K562 treated with DMSO at 1 percent for 4 hours (cell line): ENCODE measurements around the gene CCDC77. TPM values are rescaled to one million over a fixed set of nuclear protein-coding genes. Genes with fewer than 3 reads are reported as not detected.

Experiments
- total RNA-seq: library from RNA; unstranded; fragments of 300-600 nt; gene quantifications from 2 replicates; pipeline ENCODE4 v1.2.3, GENCODE V29; 2022; ENCODE audit not compliant: insufficient read depth

The CCDC77 gene
- 9.8 and 16.3 TPM in 2 replicates for total RNA-seq

GRCh38 chr12:401235-402028, at the start of gene CCDC77:
Gene CCDC77 (plus strand): TSS chr12:401644. CDS start chr12:409384, 7,740 bp downstream.

GRCh38 chr12:389142-390096, 12.0 kb upstream of the CCDC77 start, which contains the start of gene KDM5A:
Gene KDM5A (minus strand): TSS chr12:389320. CDS start chr12:389091, 229 bp downstream.

GRCh38 chr12:459430-460258, 58.2 kb downstream of the CCDC77 start, which contains the start of gene B4GALNT3:
Gene B4GALNT3 (plus strand): TSS chr12:459939. CDS start chr12:460377, 438 bp downstream.

Other genes with a start within 250 kb of the CCDC77 start
- 0.54 TPM in 1 of 2 replicates, not detected in the other for gene SLC6A12, start 187.5 kb upstream of the CCDC77 start, total RNA-seq
- 0.93 and 1.7 TPM in 2 replicates for gene SLC6A13, start 138.8 kb upstream of the CCDC77 start, total RNA-seq
- gene KDM5A, start 12.3 kb upstream of the CCDC77 start, total RNA-seq: 3.6 and 11.6 TPM in 2 replicates
- gene B4GALNT3, start 58.3 kb downstream of the CCDC77 start, total RNA-seq: not detected in 2 replicates